Prostate gland (tissue), 2 donors: ENCODE results near the gene NUCKS1. TPM values are rescaled to one million over a fixed set of nuclear protein-coding genes. Genes with fewer than 3 reads are reported as not detected.

ENCODE experiments used
- DNase-seq: peaks from one replicate; pipeline ENCODE4 v3.0.0-alpha.2; 2019; ENCODE audit warnings: low spot score
- H3K27ac ChIP-seq, 2 donors: fragments of 200-600 bp; sonication (generic); 2 replicates each; pipeline ENCODE4 v1.5.1; 2017 to 2019
- H3K27me3 ChIP-seq: fragments of 200-600 bp; sonication (generic); replicated peaks from 2 replicates; pipeline ENCODE4 v1.5.1; 2019; ENCODE audit not compliant: insufficient read depth
- H3K36me3 ChIP-seq, 2 donors: fragments of 200-600 bp; sonication (generic); 1 replicate in 1 of 2; 2 replicates in 1 of 2; pipeline versions ENCODE4 v1.5.1 to v1.8.1; 2017 to 2019
- H3K4me1 ChIP-seq: fragments of 200-600 bp; sonication (generic); replicated peaks from 2 replicates; pipeline ENCODE4 v1.5.1; 2019
- H3K4me3 ChIP-seq, 2 donors: fragments of 200-600 bp; sonication (generic); 2 replicates each; pipeline ENCODE4 v1.5.1; 2017 to 2019
- H3K9me3 ChIP-seq: fragments of 200-600 bp; sonication (generic); 2 replicates; pipeline ENCODE4 v1.5.1; 2017
- POLR2A ChIP-seq: fragments of 450-650 bp; IDR thresholded peaks from one replicate; pipeline ENCODE4 v1.6.1; 2016; ENCODE audit warnings: antibody characterized with exemption, mild to moderate bottlenecking
- POLR2AphosphoS5 ChIP-seq: sonication (generic); formaldehyde crosslinking; IDR thresholded peaks from one replicate; pipeline ENCODE4 v1.6.1; 2017; ENCODE audit warnings: antibody characterized with exemption
- WGBS: methylation state at CpG from one replicate; pipeline ENCODE4 v1.1.5; 2018; 5-methylcytosine and 5-hydroxymethylcytosine counted together
- intact Hi-C: fragments of 100-400 bp; cut with DNase I; formaldehyde crosslinking; loops from one replicate; pipeline ENCODE4 v1.14.2; 2022
- total RNA-seq, 2 donors: library from RNA; depleted of rRNA; stranded (reverse); fragments of >200 nt; gene quantifications; one replicate each; pipeline ENCODE4 v1.1.0, GENCODE V29; 2016
- TF ChIP-seq, protein P1 (sequence below), 4 experiments: fragments of 200-600 bp in 2 of 4; fragments of 450-650 bp in 2 of 4; sonication (generic) in 2 of 4; IDR thresholded peaks; 1 replicate in 3 of 4; 2 replicates in 1 of 4; pipeline ENCODE4 v1.5.1; 2016 to 2019; ENCODE audit warnings: antibody characterized with exemption in 4 of 4, mild to moderate bottlenecking in 2 of 4, moderate library complexity in 2 of 4

Gene NUCKS1
- total RNA-seq, 2 donors from 2014 or later, result 102 to 111 TPM

DNA sequence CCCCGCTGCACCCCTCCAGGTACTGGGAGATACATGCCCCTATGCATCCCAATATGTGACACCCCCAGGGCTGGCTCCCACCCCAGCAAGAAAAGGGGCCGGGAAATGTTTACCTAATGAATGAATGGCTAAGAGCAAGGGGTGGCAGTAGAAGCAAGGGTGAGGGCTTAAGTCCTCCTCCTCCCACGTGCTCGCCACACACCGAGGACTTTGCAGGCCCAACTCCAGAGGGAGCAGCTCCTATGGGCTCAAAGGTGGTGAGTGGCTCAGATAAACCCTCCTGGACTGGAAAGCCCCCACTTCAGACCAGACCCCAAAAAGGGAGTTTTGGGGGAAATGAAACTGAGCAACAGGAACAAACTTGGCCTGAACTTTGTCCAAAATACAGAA lies 81.0 kb downstream of the NUCKS1 start:
- H3K27me3 ChIP-seq, result no peaks in the 10 kb centered on the region

DNA sequence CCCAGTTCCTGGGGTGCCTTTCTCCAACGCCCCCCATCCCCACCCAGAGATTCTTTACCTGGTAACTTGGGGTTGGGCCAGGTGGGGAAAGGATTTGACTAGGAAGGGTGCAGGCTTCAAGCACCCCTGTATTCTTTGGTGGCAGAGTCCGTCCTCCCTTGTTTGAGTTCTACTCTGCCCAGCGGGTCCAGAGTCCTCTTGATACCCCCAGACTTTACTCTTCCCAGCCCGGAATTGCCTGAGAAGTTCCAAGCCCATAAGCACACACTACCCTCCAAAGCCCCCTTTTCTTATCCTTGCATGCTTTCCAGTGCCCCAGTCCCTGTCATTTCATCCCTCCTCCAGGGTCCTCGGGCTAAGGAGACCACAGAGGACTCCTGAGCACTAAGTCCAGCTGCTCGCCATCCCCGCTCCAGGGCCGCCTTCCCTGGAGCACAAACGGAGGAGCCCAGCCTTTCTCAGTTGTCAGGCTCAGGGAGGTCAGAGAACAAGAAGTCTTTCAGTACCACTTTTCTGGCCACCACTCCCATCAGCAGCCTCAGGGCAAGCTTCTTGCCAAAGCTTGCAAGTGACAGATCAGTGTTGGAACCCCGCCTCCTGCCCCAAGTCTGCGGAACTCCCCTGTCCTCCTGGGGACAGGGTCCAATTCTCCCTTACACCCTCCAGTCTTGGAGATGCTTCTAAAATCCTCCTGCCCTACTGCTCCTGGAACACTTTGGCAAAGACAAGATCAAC lies 81.9 kb downstream of the NUCKS1 start:
- no peak for DNase-seq
- Histone ChIP-seq H3K9me3 (no peaks in the 10 kb centered on the region), H3K4me3 (peak overlapping the region in 1 of 2 donors; percentile 84), H3K27me3 (no peaks in the 10 kb centered on the region), H3K27ac (peak overlapping the region; percentile 37 to 89), H3K36me3 (peaks cover 6 to 7% of the 10 kb centered on the region in 2 donors), H3K4me1 (peaks cover 5% of the 10 kb centered on the region)
- TF ChIP-seq POLR2A (no peak), POLR2AphosphoS5 (no peak)
- TF ChIP-seq, protein P1, sequence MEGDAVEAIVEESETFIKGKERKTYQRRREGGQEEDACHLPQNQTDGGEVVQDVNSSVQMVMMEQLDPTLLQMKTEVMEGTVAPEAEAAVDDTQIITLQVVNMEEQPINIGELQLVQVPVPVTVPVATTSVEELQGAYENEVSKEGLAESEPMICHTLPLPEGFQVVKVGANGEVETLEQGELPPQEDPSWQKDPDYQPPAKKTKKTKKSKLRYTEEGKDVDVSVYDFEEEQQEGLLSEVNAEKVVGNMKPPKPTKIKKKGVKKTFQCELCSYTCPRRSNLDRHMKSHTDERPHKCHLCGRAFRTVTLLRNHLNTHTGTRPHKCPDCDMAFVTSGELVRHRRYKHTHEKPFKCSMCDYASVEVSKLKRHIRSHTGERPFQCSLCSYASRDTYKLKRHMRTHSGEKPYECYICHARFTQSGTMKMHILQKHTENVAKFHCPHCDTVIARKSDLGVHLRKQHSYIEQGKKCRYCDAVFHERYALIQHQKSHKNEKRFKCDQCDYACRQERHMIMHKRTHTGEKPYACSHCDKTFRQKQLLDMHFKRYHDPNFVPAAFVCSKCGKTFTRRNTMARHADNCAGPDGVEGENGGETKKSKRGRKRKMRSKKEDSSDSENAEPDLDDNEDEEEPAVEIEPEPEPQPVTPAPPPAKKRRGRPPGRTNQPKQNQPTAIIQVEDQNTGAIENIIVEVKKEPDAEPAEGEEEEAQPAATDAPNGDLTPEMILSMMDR (IDR thresholded peaks at IDR 0.05), result no peak
- intact Hi-C loops, result loop anchor here (10.0 kb wide), 1 partner anchor 427 kb away; no protein-coding TSS in a partner anchor
- 56% methylated on average over 11 of the region's 11 CpGs for WGBS

More for the DNA sequence above, 81.0 kb downstream of the NUCKS1 start:
- WGBS, result 57% methylated on average over 5 of the region's 5 CpGs
- H3K36me3 ChIP-seq, result peaks cover 6% of the 10 kb centered on the region in 2 donors
- H3K9me3 ChIP-seq, result no peaks in the 10 kb centered on the region
- peaks cover 5% of the 10 kb centered on the region for H3K4me1 ChIP-seq
- intact Hi-C loops, result loop anchor here (10.0 kb wide), 1 partner anchor 426 kb away; no protein-coding TSS in a partner anchor
- H3K4me3 ChIP-seq, result peak overlapping the region in 1 of 2 donors; percentile 84
- H3K27ac ChIP-seq, result peak overlapping the region; percentile 37 to 89
- TF ChIP-seq, protein P1 (IDR thresholded peaks at IDR 0.05), result no peak
- TF ChIP-seq POLR2A (no peak), POLR2AphosphoS5 (no peak)
- DNase-seq, result no peak

DNA sequence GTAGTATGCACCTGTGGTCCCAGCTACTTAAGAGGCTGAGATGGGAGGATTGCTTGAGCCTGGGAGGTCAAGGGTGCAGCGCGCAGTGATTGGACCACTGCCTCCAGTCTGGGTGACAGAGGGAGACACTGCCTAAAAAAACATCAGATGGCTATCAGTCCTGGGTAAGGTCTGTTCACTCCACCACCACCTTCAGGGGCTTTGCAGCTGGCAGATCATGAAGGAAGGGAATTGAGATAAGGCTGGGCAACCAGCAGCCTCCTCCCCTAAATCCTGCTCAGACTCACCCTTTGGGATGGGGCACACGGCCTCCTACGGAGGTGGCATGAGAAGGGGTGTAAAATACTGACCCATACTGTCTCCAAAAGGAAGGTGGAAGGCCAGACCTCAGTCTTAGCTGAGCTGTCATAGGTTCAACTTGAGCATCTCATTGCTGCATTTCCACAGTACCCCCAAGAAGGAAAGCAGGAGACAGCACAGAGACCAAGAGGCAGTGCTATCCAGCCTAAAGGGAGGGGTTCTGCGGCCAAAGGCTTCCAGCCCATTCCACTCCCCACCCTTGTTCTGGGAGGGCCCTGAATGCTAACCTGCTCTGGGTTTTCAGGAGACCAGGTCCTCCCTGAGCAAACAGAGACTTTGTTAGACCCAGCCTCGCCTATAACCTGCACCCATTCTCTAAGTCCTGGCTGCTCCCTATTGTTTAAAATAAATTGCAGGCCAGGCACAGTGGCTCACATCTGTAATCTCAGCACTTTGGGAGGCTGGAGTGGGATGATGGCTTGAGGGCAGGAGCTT lies 83.4 kb downstream of the NUCKS1 start:
- Histone ChIP-seq H3K27ac (peak overlapping the region; percentile 46 to 89), H3K4me1 (peaks cover 8% of the 10 kb centered on the region), H3K9me3 (no peaks in the 10 kb centered on the region), H3K27me3 (no peaks in the 10 kb centered on the region), H3K36me3 (peaks cover 9 to 22% of the 10 kb centered on the region in 2 donors), H3K4me3 (peak overlapping the region in 1 of 2 donors; percentile 16)
- intact Hi-C loops, result loop anchor here (10.0 kb wide), 1 partner anchor 428 kb away; no protein-coding TSS in a partner anchor
- DNase-seq, result no peak
- WGBS, result 68% methylated on average over 6 of the region's 6 CpGs
- no peak for TF ChIP-seq POLR2AphosphoS5
- no peak for TF ChIP-seq POLR2A
- TF ChIP-seq, protein P1 (IDR thresholded peaks at IDR 0.05), result no peak

DNA sequence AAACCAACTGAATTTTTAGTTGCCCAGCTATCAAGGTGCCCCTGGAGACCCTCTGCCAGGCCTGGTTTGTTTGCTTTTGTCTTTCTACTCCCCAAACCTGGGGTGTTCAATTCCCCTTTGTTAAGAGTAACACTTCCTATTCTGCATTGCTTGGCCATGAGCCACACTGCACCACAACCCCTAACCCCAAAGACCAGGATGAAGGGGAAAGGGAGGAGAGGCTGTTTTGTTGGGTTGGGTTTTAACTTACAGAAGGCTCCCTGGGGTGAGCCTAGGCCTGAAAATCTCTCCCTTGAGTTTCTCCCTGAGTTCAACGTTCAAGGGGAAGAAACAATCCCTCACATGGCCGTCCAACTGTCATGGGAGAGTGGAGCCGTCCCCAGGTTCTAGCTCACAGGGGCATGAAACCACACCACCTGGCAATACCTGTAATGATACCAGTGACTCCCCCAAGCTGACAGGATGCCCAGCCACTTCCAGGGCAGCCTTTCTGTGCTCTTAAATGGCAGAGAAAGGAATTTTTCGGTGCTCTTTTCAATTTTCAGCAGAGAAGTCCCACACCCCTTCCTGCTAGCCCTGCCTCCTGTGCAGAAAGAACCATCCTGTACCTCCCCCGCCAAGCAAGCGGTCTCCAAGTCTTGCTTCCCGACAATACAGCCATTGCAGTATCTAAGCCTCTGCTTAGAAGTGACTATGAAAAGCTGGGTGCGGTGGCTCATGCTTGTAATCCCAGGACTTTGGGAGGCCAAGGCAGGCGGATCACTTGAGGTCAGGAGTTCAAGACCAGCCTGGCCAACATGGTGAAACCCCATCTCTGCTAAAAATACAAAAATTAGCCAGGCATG lies 84.6 kb downstream of the NUCKS1 start:
- intact Hi-C loops, result loop anchor here (10.0 kb wide), 1 partner anchor 429 kb away; no protein-coding TSS in a partner anchor

More for the DNA sequence above, 84.6 kb downstream of the NUCKS1 start:
- H3K27ac ChIP-seq, result peak overlapping the region; percentile 46 to 89
- H3K36me3 ChIP-seq, result peaks cover 15 to 29% of the 10 kb centered on the region in 2 donors
- DNase-seq, result no peak
- H3K9me3 ChIP-seq, result no peaks in the 10 kb centered on the region
- TF ChIP-seq, protein P1 (IDR thresholded peaks at IDR 0.05), result no peak
- TF ChIP-seq POLR2AphosphoS5, result no peak
- TF ChIP-seq POLR2A, result no peak
- WGBS, result 68% methylated on average over 9 of the region's 9 CpGs
- H3K27me3 ChIP-seq, result no peaks in the 10 kb centered on the region
- peaks cover 8% of the 10 kb centered on the region for H3K4me1 ChIP-seq
- H3K4me3 ChIP-seq, result peak overlapping the region in 1 of 2 donors; percentile 16
